Glomerular visceral epithelial cell (primary cell): ENCODE data around the gene MACROD1.

ENCODE experiments used
- DNase-seq: peaks from one replicate; pipeline ENCODE4 v3.0.0-alpha.2; 2016; ENCODE audit errors: extremely low spot score

Gene MACROD1

DNA sequence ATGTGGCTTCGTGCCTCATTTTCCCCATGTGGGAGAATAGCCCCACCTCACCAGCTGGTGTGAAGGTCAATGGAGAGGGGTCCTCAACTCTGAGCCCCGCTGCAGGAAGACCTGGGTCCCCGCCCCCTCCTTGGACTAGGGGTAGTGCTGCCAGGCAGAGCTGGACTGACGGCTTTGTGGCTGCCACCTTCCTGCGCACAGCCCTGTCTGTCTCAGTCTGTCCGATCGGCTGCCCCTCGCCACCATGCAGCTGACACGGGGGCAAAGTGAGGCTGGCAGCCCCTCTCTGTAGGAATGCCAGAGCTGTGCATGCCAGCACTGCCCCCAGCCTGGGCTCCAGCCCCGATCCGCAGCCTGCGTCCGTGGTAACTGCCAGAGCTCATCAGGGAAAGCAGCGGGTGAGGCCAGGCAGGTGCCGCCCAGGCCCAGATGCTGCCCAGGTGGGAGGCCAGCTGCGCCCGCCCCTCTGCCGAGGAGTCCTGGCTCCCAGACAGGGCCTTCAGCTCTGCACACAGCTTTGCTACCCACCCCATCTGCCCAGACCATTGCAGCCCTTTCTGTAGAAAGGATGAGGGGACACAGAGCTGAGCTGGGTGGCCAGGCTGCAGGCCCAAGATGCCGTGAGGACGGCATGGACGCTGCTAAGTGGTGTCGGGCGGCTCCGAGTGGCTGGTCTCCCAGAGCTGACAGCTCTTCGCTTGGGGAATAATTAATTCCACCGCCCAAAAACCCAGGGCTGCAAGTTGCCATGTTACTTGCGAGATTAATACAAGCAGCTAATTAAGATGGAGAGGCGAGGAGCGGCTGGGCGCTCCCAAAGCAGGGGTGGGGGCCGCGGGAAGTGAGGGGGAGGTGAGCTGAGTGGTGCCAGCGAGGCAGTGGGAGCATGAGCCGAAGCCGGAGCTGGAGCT, 149.7 kb downstream of the MACROD1 start:
- DNase-seq: no peak

DNA sequence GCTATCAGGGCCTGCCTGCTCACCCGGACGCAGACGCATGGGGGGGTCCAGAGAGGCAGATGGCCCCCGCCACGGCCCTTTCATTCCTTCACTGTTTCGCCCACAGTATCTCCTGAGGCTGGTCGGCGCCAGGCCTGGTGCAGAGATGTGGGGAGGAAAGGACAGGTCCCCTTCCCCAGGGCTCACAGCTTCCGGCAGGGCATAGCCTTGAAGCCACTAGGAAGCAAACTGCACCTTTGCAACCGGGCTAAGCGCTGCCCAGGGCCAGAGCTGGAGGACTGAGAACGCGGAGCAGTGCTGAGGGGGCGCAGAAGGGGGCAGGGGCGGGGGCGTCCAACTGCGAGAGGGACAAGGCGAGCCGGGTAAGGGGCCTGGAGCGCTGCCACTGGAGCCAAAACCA, 150.4 kb downstream of the MACROD1 start:
- no peak for DNase-seq

DNA sequence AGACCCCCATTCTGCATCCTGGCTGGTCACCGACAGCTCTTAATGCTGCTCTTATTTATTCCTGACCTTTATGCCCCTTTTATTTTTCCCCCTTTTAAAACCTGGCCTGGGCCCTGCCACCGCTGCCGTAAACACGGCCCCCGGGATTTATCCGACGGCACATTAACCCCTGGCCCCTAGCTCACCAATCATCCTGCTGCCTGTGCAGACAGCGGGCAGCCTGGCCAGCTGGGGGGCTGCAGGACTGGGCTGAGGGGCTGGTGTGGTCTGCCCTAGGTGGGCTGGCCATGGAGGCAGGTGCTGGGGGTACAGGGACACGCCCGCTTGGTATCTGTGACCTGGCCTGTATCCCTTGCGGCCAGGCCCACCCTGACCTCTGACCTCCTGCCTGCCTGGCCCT, 151.6 kb downstream of the MACROD1 start:
- no peak for DNase-seq

DNA sequence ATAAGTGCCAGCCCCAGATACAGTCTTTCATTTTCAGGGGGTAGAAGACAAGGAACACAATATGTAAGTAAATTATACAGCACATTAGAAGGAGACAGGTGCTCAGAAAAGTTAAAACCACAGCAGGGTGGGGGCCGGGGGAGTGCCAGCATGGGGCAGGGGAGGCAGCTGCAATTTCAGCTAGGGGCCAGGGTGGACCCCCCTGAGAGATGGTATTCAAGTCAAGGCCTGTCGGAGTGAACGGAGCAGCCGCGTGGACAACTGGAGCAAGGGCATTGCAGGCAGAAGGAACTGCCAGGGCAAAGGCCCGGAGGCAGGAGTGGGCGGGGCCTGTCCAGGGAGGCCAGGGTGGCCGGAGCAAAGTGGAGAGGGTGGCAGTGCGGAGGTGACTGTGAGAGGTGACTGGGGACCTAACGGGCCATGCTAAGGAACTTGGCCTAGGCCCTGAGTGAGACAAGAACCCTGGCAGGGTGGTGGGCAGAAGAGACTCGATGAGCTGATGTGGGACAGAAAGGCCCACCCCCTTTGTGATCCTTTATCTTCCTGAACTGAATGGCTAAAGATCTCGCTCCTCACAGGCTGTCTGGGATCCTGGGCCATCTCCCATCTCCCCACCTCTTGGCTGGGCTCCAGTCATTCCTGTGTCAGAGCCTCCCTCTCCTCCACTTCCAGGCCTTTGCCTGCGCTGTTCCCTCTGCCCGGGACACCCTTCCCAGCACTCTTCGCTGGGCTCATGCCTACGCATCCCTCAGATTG, 152.6 kb downstream of the MACROD1 start:
- DNase-seq: no peak

DNA sequence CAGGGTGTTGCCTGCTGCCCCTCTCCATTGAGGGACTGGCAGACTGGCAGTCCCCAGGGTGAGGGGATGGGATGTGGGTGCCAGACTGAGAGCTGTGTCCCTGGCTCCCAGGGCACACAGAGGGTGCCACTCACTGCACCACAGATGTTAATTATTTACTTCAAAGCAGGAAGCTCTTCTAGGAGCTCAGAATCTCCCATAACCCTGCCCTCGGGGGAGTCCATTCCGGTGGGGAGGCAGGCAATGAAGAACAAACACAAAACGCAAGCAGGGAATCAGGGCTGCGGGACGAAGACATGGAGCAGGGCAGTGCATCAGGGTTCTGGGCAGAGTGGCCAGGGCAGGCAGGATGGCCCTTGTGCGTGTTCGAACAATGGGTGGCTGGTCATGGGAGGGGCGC, 154.5 kb downstream of the MACROD1 start:
- DNase-seq: no peak

DNA sequence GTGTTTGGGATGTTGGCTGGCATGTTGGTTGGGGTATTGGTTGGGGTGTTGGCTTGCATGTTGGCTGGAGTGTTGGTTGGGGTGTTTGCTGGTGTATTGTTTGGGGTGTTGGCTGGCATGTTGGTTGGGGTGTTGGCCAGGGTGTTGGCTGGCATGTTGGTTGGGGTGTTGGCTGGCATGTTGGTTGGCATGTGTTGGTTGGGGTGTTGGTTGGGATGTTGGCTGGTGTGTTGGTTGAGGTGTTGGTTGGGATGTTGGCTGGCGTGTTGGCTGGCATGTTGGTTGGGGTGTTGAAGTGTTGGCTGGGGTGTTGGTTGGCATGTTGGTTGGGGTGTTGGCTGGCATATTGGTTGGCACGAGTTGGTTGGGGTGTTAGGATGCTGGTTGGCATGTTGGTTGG, 155.1 kb downstream of the MACROD1 start:
- no peak for DNase-seq

DNA sequence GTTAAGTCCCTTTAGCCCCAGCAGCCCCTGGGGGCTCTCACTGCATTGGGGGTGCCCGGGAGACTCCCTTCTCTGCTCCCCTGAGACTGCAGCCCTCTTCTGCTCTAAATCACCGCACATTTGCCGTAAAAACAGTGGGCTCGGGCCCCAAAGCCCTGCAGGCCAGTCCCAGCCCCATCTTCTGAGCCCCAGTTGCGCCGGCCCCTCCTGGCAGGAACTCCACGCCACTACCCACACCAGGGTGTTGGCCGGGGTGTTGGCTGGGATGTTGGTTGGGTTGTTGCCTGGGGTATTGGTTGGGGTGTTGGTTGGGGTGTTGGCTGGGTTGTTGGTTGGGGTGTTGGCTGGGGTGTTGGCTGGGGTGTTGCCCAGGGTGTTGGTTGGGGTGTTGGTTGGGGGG, 156.2 kb downstream of the MACROD1 start:
- no peak for DNase-seq

DNA sequence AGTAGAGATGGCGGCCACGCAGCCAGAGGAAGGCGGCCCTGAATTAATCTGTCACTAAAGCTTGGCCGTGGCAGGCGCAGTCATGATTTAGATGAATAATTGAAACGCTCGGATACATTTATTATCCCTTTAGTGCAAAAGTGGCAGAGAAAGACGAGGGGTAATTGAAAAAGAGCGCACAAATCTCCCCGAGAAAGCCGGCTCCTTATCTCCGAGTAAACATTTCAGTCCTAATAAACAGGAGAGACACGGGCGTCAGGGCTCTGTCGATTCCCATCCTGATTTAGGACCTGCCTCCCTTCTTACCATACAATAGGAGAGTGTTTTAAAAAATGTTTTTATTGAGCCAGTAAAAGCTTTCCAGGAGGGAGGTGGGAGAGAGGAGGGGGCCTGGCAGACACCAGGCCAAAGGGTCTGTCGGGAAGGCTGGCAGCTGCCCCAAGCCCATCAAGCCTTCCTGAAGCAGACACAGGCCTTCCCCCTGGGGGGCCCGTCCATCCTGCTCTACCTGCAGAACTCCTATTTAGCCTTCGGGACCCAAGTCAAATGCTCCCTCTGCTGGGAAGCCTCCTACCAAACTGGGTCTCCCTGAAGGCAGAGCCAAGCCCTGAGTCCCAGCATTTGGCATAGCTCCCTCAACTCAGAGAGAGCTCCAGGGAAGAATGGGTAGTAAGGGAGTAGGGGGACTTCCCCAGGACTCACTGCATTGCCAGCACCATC, 156.8 kb downstream of the MACROD1 start:
- no peak for DNase-seq

DNA sequence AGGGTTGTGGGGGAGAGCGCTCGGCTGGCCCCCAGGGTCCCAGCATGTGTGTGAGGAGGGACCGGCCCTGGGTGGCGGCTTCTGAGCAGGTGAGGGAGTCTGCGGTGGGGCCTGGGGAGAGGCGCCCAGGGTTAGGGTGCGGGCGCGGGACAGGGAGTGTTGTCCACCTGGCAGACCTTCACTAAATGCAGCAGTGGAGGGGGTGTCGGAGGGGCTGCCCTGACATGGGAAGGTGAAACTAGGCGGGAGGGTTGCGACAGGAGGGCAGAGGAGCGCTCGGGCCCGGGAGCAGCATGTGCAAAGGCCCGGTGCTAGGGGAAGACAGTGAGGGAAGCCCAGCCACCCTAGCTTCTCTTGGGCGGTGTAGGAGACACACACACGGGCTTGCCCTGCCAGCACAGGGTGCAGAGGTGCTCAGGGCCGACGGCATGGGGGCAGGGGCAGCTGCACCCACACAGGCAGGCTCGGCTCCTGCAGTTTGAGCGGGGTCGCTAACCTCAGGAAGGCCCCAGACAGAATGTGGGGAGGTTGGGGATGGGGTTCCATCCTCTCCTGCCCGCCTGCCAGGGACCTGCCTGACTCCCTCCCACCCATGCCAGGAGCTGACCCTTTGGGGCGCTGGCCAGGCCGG, 157.5 kb downstream of the MACROD1 start:
- DNase-seq: no peak

DNA sequence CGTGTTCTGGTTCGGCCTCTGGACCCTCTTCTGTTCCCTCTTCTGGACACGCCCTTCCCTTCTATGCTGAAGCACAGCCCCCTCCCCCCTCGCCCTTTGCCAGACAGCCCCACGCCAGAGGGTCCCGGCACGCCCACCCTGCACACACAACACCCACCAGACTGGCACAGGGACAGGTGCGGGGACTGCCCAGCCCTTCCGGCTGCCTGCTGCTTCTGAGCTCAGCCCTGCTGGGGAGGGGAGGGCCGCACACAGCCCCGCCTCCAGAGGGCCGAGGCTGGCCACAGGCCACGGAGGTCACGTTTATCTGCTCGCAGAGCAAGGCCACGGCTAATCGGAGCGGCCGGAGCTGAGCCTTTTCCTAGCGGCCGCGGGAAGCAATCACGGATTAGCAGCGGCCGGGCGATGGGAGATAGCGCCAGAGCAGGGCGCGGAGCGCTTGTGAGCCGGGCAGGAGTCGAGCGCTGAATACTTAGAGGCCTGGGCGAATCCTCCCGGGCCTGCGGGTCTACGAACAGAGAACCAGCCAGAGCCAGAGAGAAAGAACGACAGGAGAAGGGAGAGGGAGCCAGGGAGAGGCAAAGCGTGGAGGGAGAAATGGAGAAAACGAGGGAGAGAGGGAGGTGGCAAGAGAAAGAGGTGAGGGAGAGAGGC, 158.2 kb downstream of the MACROD1 start:
- DNase-seq: no peak

DNA sequence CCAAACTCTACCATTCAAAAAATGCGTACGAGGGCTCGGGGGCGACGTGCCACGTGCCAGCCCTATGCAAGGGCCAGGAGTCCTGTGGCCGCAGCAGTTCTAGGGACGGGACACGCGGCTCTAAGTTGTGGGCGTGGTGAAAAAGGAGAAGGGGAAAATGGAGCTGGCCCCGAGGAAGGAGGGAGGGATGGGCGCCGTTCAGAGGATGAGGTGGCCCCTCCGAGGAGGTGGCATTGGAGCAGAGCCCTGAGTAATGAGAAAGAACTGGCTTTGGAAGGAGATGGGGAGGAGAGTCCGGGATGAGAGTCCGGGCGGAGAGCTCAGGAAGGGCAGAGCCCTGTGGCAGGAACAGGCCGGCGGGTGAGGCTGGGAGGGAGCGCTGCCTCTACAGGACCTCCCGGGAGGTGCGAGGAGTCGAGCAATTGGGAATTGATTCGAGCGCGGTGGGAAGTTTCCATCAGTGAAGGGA, 158.7 kb downstream of the MACROD1 start:
- no peak for DNase-seq

DNA sequence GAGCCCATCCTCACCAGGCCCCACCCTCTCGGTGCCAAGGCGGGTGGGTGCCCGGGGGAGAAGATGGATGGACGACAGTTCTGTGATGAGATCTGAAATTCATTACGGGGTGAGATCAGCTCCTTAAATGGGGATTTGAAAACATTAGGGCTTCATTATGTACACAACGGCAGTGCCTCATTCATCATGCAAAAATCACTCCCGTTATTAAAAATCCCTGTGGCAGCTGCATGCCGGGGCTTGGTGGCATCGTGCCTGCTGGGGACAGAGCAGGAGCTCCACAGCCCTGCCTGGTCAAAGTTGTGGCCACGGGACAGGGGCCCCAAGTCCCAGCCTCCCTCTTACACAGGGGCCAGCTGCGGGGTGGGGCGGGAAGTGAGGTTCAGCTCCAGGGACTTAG, 159.5 kb downstream of the MACROD1 start:
- DNase-seq: no peak

DNA sequence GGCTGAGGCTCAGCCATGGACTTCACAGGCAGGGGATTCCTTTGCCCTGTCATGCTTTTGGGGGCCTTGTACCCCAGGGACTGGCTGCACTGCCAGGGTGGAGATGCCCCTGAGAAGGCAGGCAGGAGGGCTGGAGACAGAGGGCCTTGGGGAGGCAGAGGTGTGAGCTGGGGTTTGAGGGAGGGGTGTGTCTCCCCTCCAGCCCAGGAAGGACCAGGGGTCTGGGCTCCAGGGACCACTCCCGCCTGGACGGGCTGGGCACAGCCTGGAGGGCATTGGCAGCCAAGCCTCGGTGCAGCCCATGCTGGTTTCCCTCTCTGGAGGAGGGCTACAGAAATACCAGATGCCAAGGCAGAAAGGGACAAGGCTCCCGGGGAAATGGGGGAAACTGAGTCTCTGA, 160.2 kb downstream of the MACROD1 start:
- DNase-seq: no peak

DNA sequence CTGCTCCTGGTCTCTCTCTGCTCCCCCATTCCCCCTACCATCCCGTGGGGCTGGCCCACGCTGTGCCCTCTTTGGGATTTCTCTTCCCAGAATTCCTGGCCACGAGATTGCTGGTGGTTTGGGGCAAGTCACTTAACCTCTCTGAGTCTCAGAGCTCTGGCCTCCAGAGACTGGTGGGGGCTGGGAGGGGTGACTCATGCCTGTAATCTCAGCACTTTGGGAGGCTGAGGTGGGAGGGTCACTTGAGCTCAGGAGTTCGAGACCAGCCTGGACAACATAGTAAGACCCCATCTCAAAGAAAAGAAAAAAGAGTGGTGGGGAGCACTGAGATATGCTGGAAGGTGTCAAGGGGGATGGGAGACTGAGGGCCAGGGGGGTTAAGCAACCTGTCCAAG, 161.3 kb downstream of the MACROD1 start:
- no peak for DNase-seq

DNA sequence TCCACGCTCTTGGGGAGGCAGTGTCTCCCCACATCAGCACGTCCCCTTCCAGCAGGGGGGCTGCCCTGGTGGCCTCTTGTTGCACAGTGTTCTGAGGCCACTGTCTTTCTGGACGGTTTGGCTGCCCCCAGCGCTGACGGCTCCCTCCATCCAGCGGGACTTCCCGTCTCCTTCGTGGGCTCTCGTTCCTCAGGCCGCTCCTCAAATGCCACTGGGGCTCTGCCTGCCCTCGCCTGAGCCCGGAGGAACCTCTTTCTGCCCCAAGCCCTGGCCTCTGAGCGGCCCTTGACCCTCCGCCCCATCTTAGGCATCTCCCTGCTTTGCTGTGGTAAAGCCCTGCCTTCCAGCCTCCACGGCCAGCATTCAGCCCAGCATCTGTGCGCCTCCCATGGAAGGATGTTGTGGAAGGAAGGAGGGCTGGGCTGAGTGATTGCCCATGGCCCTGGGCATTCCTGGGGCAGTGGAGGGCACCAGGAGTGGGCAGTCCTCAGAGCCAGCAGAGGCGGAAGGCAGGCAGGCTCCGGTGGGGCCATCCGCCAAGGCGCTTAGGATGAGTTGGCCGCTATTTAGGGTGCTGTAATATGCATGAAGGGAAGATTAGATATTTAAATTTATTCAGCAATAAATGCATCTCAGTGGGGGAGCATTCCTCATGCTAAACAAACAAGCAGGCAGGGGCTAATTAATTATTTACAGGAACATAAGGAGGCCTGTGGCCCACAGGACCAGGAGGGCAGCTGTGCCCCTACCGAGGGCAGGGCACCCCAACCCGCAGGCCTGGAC, 161.9 kb downstream of the MACROD1 start:
- DNase-seq: no peak

DNA sequence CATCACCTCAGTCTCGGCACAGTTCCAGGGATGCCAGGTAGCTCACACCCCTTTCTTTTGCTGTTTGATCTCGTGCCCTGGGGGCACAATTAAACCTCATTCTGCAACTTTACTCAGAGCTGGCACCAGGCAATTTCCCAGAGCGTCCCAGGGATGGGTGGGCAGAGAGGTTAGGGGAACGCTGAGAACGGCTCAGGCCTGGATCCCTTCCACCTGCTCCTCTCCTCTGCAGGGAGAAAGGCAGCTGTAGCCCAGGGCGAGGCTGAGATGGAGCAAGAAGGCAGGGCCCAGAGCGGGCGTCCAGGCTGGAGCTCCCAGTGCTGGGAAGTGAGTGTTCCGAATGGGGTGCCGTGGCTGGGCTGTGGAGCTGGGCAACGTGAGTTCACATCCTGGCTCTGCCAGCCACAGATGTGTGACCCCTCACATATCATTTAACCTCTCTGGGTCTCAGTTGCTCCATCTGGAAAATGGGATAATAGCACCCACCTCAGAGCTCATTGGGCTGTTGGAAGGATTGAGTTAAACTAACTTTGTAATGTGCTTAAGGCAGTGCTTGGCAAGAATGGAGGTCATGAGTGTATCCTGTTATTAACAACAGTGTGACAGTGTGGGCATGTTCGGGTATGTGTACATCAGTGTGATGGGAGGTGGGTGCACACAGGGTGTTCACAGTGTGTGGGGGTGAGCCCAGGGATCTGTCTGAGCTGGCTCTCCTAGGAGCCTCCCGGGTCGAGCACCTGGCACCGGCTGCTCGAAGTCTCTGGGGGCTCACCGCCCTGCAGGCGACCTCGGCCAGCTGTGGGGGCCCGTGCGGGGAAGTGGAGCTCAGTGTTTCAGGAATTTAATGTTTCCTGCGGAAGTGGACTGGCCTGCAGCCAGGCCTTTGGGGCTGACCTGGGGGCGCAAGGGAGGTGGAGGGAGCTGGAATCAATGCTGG, 164.2 kb downstream of the MACROD1 start:
- DNase-seq: peak; percentile 15

DNA sequence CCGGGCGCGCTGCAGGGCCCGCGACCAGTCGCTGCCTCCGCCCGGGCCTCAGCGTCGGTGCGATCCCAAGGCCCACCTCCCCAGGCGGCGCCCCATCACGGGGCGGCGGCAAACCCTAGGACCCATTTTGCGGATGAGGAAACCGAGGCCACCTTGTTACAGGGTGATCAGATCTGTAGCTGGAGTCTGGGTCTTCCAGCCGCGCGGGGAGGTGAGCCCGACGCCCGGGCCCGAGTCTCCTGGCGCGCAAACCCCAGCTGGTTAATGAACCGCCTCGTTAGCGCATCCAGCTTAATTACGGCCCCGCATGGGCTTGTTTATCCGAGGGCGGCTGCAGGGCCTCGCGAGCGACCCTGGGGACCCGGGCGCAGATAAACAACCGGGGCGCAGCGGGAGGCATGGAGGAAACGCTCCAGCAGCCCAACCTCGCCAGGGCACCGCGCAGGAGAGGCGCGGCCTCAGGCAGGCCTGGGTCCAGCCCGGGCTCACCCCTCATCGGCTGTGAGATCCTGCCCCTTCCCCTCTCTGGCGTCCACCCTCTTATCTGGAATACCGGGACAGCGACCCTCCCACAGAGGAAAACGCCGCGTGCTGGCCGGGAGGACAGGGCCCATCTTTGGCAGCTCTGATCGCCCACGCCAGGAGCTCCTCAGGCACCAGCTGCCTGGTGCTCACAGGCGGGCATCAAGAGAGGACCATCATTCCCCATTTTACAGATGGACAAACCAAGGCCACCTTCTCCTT, 165.0 kb downstream of the MACROD1 start:
- DNase-seq: no peak

DNA sequence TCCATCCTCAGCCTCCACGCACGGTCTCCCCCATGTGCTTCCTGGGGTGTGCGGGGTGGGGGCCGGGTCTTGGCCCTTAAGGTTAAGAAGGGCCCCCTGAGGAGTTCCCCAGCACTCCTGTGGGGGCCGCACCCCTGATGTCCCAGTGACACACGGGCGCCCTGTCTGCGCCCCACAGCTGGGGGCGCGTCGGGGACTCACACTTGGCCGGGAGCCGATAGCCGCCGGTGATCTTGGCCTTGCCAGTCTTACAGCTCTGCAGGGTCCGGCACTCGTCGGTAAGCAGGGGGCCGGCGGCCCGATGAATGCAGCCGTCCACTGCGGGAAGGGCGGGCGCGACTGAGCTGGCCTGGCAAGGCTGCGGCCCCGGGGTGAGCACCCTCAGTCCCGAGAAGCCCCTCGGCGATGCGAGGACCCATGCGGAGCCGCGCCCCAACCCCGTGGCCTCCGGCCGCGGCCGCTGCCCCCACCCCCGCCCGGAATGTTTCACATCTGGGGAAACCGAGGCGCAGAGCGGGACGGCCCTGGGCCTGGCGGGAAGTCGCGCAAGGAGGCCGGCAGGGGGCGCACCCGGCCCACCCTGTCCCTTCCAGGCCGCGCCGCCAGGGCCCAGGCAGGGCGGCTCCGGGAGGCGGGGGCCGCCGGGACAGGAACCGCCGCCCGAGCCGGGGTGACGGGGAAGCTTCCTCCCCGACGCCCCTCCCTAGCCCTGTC, 165.7 kb downstream of the MACROD1 start:
- DNase-seq: no peak
